Neural cell (in vitro differentiated cells): Measurements from ENCODE around the gene GNAI2.

ENCODE experiments used
- EZH2 ChIP-seq: fragments of 200-600, 300-800 bp; shearing (Covaris generic), sonication (generic); IDR thresholded peaks from 2 replicates; pipeline ENCODE4 v1.6.1; 2014; ENCODE audit warnings: antibody characterized with exemption, low read length, borderline replicate concordance, mild to moderate bottlenecking; ENCODE audit not compliant: insufficient read depth, poor library complexity, severe bottlenecking
- POLR2AphosphoS5 ChIP-seq: IDR thresholded peaks from 2 replicates; pipeline ENCODE4 v1.6.1; 2012
- TF ChIP-seq, protein P1 (sequence below): fragments of 450-650 bp; IDR thresholded peaks from 2 replicates; pipeline ENCODE4 v1.5.1; 2014; ENCODE audit warnings: antibody characterized with exemption, mild to moderate bottlenecking, moderate library complexity; ENCODE audit not compliant: poor library complexity, severe bottlenecking

DNA sequence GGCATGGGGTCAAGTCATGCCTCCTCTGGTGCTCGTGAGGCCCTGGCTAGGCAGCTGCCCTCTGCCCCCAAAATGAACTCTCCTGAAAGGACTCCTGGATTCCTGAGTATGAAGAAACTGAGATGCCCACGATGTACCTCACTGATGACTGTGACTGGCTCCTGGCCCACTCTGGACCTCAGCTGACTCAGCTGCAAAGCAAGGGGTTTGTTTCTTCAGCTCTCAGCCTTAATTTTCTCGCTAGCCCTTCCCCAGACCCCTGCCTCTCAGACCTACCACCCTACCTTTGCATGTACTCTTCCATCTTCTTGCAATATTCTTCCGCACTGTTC is 5.2 kb upstream of the GNAI2 start:
- TF ChIP-seq EZH2 (no peak), POLR2AphosphoS5 (no peak)
- TF ChIP-seq, protein P1, sequence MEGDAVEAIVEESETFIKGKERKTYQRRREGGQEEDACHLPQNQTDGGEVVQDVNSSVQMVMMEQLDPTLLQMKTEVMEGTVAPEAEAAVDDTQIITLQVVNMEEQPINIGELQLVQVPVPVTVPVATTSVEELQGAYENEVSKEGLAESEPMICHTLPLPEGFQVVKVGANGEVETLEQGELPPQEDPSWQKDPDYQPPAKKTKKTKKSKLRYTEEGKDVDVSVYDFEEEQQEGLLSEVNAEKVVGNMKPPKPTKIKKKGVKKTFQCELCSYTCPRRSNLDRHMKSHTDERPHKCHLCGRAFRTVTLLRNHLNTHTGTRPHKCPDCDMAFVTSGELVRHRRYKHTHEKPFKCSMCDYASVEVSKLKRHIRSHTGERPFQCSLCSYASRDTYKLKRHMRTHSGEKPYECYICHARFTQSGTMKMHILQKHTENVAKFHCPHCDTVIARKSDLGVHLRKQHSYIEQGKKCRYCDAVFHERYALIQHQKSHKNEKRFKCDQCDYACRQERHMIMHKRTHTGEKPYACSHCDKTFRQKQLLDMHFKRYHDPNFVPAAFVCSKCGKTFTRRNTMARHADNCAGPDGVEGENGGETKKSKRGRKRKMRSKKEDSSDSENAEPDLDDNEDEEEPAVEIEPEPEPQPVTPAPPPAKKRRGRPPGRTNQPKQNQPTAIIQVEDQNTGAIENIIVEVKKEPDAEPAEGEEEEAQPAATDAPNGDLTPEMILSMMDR: no peak
